Activated B cell treated with CpG ODN at 0.5 μM for 24 hours (primary cell): ENCODE measurements around the gene ATP9A. TPM values are rescaled to one million over a fixed set of nuclear protein-coding genes. Genes with fewer than 3 reads are reported as not detected.

Experiments used
- ATAC-seq: fragments of 200-7000 bp; cut with Tn5 transposase; one replicate; pipeline ENCODE4 v1.10.0; 2021; ENCODE audit warnings: low read depth, mild to moderate bottlenecking, moderate library complexity
- CTCF ChIA-PET: fragments of 350-600 bp; sonication (Branson Sonifier 250); formaldehyde crosslinking; loops from one replicate; lab custom pipeline; 2021; ENCODE audit warnings: antibody characterized with exemption; lab: Charles Lee
- POLR2A ChIA-PET: fragments of 350-600 bp; sonication (Branson Sonifier 250); formaldehyde crosslinking; loops from one replicate; lab custom pipeline; 2021; ENCODE audit warnings: antibody characterized with exemption; lab: Charles Lee
- DNase-seq: peaks from one replicate; pipeline ENCODE4 v3.0.0; 2022
- H3K27ac Mint-ChIP-seq: one replicate; pipeline ENCODE4 v1.8.0; 2020; ENCODE audit warnings: mixed read lengths
- H3K27me3 Mint-ChIP-seq: one replicate; pipeline ENCODE4 v1.8.0; 2021; ENCODE audit warnings: mixed read lengths
- H3K36me3 Mint-ChIP-seq: one replicate; pipeline ENCODE4 v1.8.0; 2021; ENCODE audit warnings: low read depth, mixed read lengths
- H3K4me1 Mint-ChIP-seq: one replicate; pipeline ENCODE4 v1.8.0; 2021; ENCODE audit warnings: mixed read lengths
- H3K4me3 Mint-ChIP-seq: one replicate; pipeline ENCODE4 v1.8.0; 2020; ENCODE audit warnings: mild to moderate bottlenecking, mixed read lengths
- H3K9me3 Mint-ChIP-seq: one replicate; pipeline ENCODE4 v1.8.0; 2020; ENCODE audit warnings: mixed read lengths
- intact Hi-C: fragments of 100-400 bp; cut with micrococcal nuclease; formaldehyde crosslinking; loops from one replicate; pipeline ENCODE4 v1.15.1; 2024
- total RNA-seq: library from RNA; stranded (reverse); gene quantifications from 2 replicates; pipeline ENCODE4 v1.2.3, GENCODE V29; 2022
- TF ChIP-seq, protein P1 (sequence below): fragments of 200-600 bp; IDR thresholded peaks from one replicate; pipeline ENCODE4 v1.8.0; 2022; ENCODE audit warnings: antibody characterized with exemption, mild to moderate bottlenecking

Gene ATP9A
- total RNA-seq, 1 donor from 2014 or later, result 0.07 TPM

DNA sequence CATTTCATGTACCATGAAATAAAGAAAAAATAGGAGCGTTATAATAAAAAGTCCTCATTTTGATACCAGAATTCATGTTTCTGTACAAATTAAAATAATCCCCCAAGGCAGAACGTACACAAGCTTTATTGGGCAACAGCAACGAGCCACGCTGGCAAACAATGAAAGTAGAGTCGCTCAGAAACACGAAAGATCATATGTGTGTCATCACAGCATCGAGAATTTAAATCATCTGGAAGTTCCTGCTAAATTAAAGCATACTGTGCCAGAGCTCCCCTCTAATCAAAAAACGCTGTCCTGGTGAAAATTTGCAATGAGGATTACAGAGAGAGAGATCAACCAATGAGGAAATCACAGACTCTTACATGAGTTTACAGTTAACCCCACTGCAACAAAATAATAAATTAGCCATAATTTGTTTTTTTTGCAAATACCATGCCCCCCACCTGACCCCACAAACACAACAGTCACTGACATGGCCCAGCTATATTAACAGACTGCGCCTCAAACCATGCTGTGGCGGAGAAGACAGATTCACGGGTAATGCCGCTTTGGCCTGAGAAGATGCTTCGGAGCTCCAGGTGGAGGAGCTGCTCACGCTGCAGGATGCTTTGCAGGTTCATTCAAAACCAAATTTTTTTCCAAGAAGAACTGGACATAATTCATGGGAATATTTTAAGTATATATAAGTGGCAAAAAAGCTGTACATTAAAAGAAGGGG, 171.4 kb downstream of the ATP9A start:
- no peak overlapping the region for H3K27ac Mint-ChIP-seq
- CTCF ChIA-PET, result interaction anchor here (1.0 to 5.3 kb wide), 8 partner anchors 16 to 609 kb away, joined by 3 to 87 read pairs (median 13); partner anchors contain the start of gene NFATC2

DNA sequence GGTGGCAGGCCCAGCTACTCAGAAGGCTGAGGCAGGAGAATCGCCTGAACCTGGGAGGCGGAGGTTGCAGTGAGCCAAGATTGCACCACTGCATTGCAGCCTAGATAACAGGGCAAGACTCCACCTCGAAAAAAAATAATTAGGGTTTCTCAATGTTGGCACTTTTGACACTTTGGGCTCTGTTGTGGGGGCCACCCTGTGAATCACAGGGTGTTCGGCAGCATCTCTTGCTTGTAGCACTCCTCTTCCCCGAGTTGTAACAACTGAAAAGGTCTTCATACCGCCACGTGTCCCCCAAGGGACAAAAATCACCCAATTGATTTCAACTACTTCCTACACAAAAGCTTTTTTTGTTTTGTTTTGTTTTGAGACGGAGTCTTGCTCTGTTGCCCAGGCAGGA, 172.4 kb downstream of the ATP9A start:
- ChIA-PET POLR2A (interaction anchor here (2.2 kb wide), 1 partner anchor 210 kb away, joined by 9 read pairs; no protein-coding TSS in a partner anchor), CTCF (interaction anchor here (0.8 to 5.3 kb wide), 17 partner anchors 15 to 608 kb away, joined by 3 to 87 read pairs (median 6); partner anchors contain the start of gene NFATC2)
- Mint-ChIP-seq H3K9me3 (no peaks in the 10 kb centered on the region), H3K36me3 (no peaks in the 10 kb centered on the region), H3K4me3 (peak overlapping the region; percentile 15), H3K27ac (no peak overlapping the region), H3K27me3 (peaks cover 40% of the 10 kb centered on the region), H3K4me1 (peaks cover 21% of the 10 kb centered on the region)
- intact Hi-C loops, result loop anchor here (1.0 to 5.0 kb wide), 8 partner anchors 29 to 608 kb away; partner anchors contain the start of gene NFATC2
- DNase-seq (no peak), ATAC-seq (peak; percentile 38)
- TF ChIP-seq, protein P1, sequence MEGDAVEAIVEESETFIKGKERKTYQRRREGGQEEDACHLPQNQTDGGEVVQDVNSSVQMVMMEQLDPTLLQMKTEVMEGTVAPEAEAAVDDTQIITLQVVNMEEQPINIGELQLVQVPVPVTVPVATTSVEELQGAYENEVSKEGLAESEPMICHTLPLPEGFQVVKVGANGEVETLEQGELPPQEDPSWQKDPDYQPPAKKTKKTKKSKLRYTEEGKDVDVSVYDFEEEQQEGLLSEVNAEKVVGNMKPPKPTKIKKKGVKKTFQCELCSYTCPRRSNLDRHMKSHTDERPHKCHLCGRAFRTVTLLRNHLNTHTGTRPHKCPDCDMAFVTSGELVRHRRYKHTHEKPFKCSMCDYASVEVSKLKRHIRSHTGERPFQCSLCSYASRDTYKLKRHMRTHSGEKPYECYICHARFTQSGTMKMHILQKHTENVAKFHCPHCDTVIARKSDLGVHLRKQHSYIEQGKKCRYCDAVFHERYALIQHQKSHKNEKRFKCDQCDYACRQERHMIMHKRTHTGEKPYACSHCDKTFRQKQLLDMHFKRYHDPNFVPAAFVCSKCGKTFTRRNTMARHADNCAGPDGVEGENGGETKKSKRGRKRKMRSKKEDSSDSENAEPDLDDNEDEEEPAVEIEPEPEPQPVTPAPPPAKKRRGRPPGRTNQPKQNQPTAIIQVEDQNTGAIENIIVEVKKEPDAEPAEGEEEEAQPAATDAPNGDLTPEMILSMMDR, result no peak

More for the DNA sequence above, 171.4 kb downstream of the ATP9A start:
- TF ChIP-seq, protein P1, result no peak
- DNase-seq, result no peak
- Mint-ChIP-seq H3K27me3 (peaks cover 42% of the 10 kb centered on the region), H3K9me3 (no peaks in the 10 kb centered on the region), H3K4me3 (no peak overlapping the region), H3K4me1 (peaks cover 21% of the 10 kb centered on the region), H3K36me3 (no peaks in the 10 kb centered on the region)
- POLR2A ChIA-PET, result interaction anchor here (0.7 kb wide), 1 partner anchor 163 kb away, joined by 3 read pairs; no protein-coding TSS in a partner anchor
- no peak for ATAC-seq
- intact Hi-C loops, result loop anchor here (5.0 kb wide), 1 partner anchor 70 kb away; no protein-coding TSS in a partner anchor

DNA sequence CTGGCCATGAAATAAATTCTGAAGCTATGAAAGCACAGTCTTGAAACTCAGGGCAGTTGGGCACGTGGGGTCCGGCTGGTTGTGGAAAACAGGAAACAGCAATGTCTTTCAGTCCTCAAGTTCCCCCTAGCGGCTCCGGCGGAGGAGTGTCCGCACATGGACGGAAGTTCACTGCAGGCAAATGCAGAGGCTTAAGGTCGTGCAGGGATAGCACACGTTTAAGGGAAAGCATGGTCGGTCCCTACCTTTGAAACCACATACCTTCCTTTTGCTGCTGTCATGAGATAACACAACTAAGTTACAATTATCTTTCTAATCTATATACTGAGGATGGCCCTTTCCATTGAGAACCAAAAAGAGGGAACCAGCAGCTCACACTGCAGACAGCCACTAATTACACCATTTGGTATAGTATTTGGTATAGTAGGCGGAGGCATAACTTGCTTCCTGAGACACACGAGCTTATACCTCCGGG, 173.1 kb downstream of the ATP9A start:
- peak; percentile 93 for ATAC-seq
- ChIA-PET POLR2A (interaction anchor here (0.5 to 2.2 kb wide), 8 partner anchors 14 to 209 kb away, joined by 3 to 9 read pairs (median 5); partner anchors contain the start of gene NFATC2), CTCF (interaction anchor here (0.6 to 5.3 kb wide), 31 partner anchors 14 to 608 kb away, joined by 3 to 87 read pairs (median 5); partner anchors contain the start of gene NFATC2)
- no peaks in the 10 kb centered on the region for H3K36me3 Mint-ChIP-seq
- no peak overlapping the region for H3K27ac Mint-ChIP-seq
- no peaks in the 10 kb centered on the region for H3K9me3 Mint-ChIP-seq
- DNase-seq, result peak; percentile 57
- peak overlapping the region; percentile 55 for H3K4me3 Mint-ChIP-seq
- H3K27me3 Mint-ChIP-seq, result peaks cover 38% of the 10 kb centered on the region
- H3K4me1 Mint-ChIP-seq, result peaks cover 21% of the 10 kb centered on the region
- intact Hi-C loops, result loop anchor here (1.0 to 5.0 kb wide), 8 partner anchors 29 to 608 kb away; partner anchors contain the start of gene NFATC2
- TF ChIP-seq, protein P1, result peak; percentile 91

DNA sequence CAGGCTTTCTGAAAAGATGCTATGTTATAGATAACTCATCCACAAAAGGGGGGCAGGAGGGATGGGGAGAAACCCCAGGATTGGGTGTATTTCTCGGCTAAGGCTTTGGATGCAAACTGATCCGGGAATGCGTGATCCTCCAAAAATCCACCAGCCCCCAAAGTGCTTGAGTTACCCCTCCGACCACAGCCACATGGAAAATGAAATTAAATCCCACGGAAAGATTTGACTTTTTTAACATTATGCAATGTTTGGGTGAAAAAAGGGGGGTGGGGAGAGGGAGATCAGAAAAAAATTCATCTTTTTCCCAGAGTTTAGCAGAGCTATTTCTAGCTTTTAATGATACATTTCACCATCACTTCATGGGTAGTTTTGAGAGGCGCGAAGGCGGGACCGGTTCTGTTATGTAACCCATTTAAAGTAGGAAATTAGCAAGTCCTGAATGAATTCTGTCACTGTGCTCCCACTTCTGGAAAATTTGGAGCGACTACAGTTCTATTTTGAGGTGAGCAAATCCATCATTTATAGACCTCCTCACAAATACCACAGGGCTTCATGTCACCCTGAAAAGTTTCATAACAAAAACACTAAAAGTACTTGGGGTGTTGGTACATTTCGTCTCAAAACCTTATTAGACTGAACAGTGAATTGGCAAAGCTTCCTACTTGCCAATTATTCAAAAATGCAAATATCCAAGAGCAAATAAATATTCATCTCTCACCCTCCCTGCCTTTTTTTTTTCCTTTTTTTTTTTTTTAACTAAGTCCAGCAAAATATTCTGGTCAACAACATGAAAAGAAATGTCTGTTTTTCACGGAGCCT, 173.7 kb downstream of the ATP9A start:
- Mint-ChIP-seq H3K4me1 (peaks cover 21% of the 10 kb centered on the region), H3K27me3 (peaks cover 37% of the 10 kb centered on the region), H3K36me3 (no peaks in the 10 kb centered on the region), H3K27ac (no peak overlapping the region), H3K9me3 (no peaks in the 10 kb centered on the region), H3K4me3 (peak overlapping the region; percentile 55)
- POLR2A ChIA-PET, result interaction anchor here (0.5 to 2.2 kb wide), 8 partner anchors 13 to 208 kb away, joined by 3 to 9 read pairs (median 5); partner anchors contain the start of gene NFATC2
- ATAC-seq, result no peak
- CTCF ChIA-PET, result interaction anchor here (0.6 to 5.3 kb wide), 30 partner anchors 14 to 607 kb away, joined by 3 to 87 read pairs (median 5); partner anchors contain the start of gene NFATC2
- TF ChIP-seq, protein P1, result no peak
- no peak for DNase-seq
- intact Hi-C loops, result loop anchor here (1.0 to 5.0 kb wide), 8 partner anchors 30 to 607 kb away; partner anchors contain the start of gene NFATC2
